HCT116 (cell line): ENCODE measurements around the gene ATP5PD. TPM values are rescaled to one million over a fixed set of nuclear protein-coding genes. Genes with fewer than 3 reads are reported as not detected.

Experiments used
- ATAC-seq: fragments of 200-7000 bp; cut with Tn5 transposase; 2 replicates; pipeline ENCODE4 v1.9.1; 2020; ENCODE audit warnings: mild to moderate bottlenecking, moderate library complexity
- BruUV-seq: library from RNA; stranded (reverse); fragments of 400-500 nt; replicated peaks from 2 replicates; lab custom pipeline; 2021; lab: Mats Ljungman, UMichigan
- CTCF ChIA-PET: fragments of 300-600 bp; sonication (Branson Sonifier 250); formaldehyde crosslinking; loops from one replicate; lab custom pipeline; 2021; ENCODE audit warnings: antibody characterized with exemption; lab: Charles Lee
- POLR2A ChIA-PET: fragments of 300-600, 350-600 bp; sonication (Branson Sonifier 250); formaldehyde crosslinking; loops from one replicate; lab custom pipeline; 2021; ENCODE audit warnings: antibody characterized with exemption; lab: Charles Lee
- RAD21 ChIA-PET, 2 experiments: fragments of 300-600 bp; sonication (Branson Sonifier 250); formaldehyde crosslinking; loops; one replicate each; lab custom pipeline; 2023; ENCODE audit warnings: low total read pairs in 2 of 2; ENCODE audit not compliant: uncharacterized antibody in 2 of 2, unreplicated experiment in 2 of 2, low non-redundant PET in 1 of 2; lab: Charles Lee
- DNase-seq: peaks from one replicate; pipeline ENCODE4 v3.0.0-alpha.2; 2010; ENCODE audit warnings: low read depth, low spot score
- H2AFZ ChIP-seq: fragments of 200-600 bp; shearing (Covaris generic), sonication (generic); 2 replicates; pipeline ENCODE4 v1.6.1; 2017; ENCODE audit warnings: low read depth, mixed run types, mixed read lengths, antibody characterized with exemption, low read length; ENCODE audit not compliant: poor library complexity, severe bottlenecking
- H3K27ac ChIP-seq: 2 replicates; pipeline ENCODE4 v1.5.1; 2012; ENCODE audit warnings: low read depth, low read length
- H3K27me3 ChIP-seq: fragments of 200-600 bp; sonication (generic); 2 replicates; pipeline ENCODE4 v1.6.1; 2016; ENCODE audit warnings: mixed run types, low read length, mixed read lengths; ENCODE audit not compliant: insufficient read depth
- H3K36me3 ChIP-seq, 2 experiments: fragments of 200-500 bp in 1 of 2; fragments of 200-600 bp in 1 of 2; sonication (Bioruptor generic) in 1 of 2; sonication (generic) in 1 of 2; 2 replicates each; pipeline versions ENCODE4 v1.5.1 to v1.6.1; 2014 to 2016; ENCODE audit warnings: low read length in 2 of 2, inconsistent platforms in 1 of 2, mixed read lengths in 1 of 2, mixed run types in 1 of 2; ENCODE audit not compliant: insufficient read depth in 2 of 2, control insufficient read depth in 1 of 2
- H3K4me1 ChIP-seq, 2 experiments: fragments of 200-600 bp in 1 of 2; sonication (generic) in 1 of 2; 2 replicates each; pipeline versions ENCODE4 v1.5.1 to v1.6.1; 2012 to 2017; ENCODE audit warnings: low read length in 2 of 2, inconsistent platforms in 1 of 2, mild to moderate bottlenecking in 1 of 2, mixed read lengths in 1 of 2, mixed run types in 1 of 2, moderate library complexity in 1 of 2; ENCODE audit not compliant: insufficient read depth in 2 of 2, control insufficient read depth in 1 of 2
- H3K4me2 ChIP-seq: fragments of 200-600 bp; sonication (generic); 2 replicates; pipeline ENCODE4 v1.6.1; 2017; ENCODE audit warnings: mixed run types, low read length, mixed read lengths
- H3K4me3 ChIP-seq, 2 experiments: fragments of 200-600 bp in 1 of 2; sonication (generic) in 1 of 2; replicated peaks in 1 of 2; 2 replicates each; pipeline ENCODE4 v1.5.1; 2011 to 2016; ENCODE audit warnings: low read length in 2 of 2, control low read depth in 1 of 2, low read depth in 1 of 2, mild to moderate bottlenecking in 1 of 2, mixed read lengths in 1 of 2, mixed run types in 1 of 2
- H3K79me2 ChIP-seq: fragments of 200-600 bp; sonication (generic); 2 replicates; pipeline ENCODE4 v1.6.1; 2017; ENCODE audit warnings: mild to moderate bottlenecking, mixed run types, low read length, moderate library complexity, mixed read lengths; ENCODE audit not compliant: insufficient read depth
- H3K9ac ChIP-seq: fragments of 200-600 bp; sonication (generic); 2 replicates; pipeline ENCODE4 v1.6.1; 2016; ENCODE audit warnings: low read length, mixed read lengths
- H3K9me2 ChIP-seq: fragments of 200-600 bp; sonication (generic), shearing (Covaris generic); 2 replicates; pipeline ENCODE4 v1.6.1; 2017; ENCODE audit warnings: mixed run types, mild to moderate bottlenecking, moderate library complexity; ENCODE audit not compliant: insufficient read depth
- H3K9me3 ChIP-seq, 2 experiments: fragments of 200-500 bp in 1 of 2; fragments of 200-600 bp in 1 of 2; sonication (Bioruptor generic) in 1 of 2; sonication (generic) in 1 of 2; 2 replicates each; pipeline ENCODE4 v1.6.1; 2014 to 2017; ENCODE audit warnings: low read length in 2 of 2, mixed read lengths in 2 of 2, inconsistent platforms in 1 of 2, low read depth in 1 of 2, mild to moderate bottlenecking in 1 of 2, mixed run types in 1 of 2, moderate library complexity in 1 of 2; ENCODE audit not compliant: control insufficient read depth in 1 of 2, insufficient read depth in 1 of 2
- H4K20me1 ChIP-seq: fragments of 200-600 bp; sonication (generic), shearing (Covaris generic); 2 replicates; pipeline ENCODE4 v1.6.1; 2017; ENCODE audit warnings: mixed run types, mild to moderate bottlenecking, moderate library complexity; ENCODE audit not compliant: insufficient read depth
- EGR1 ChIP-seq: IDR thresholded peaks from 2 replicates; pipeline ENCODE4 v1.6.1; 2012; ENCODE audit warnings: low read depth
- FOSL1 ChIP-seq: IDR thresholded peaks from 2 replicates; pipeline ENCODE4 v1.6.1; 2012; ENCODE audit warnings: low read depth
- POLR2AphosphoS5 ChIP-seq: IDR thresholded peaks from 2 replicates; pipeline ENCODE4 v1.6.1; 2011; ENCODE audit warnings: mild to moderate bottlenecking, low read depth, low read length, moderate library complexity
- RAD21 ChIP-seq: IDR thresholded peaks from 2 replicates; pipeline ENCODE4 v1.6.1; 2012; ENCODE audit warnings: low read depth, mild to moderate bottlenecking
- ZNF274 ChIP-seq: fragments of 200-500 bp; sonication (Bioruptor generic); IDR thresholded peaks from 2 replicates; pipeline ENCODE4 v1.6.1; 2014; ENCODE audit warnings: mild to moderate bottlenecking, low read depth, low read length, inconsistent platforms
- intact Hi-C: fragments of 100-400 bp; cut with micrococcal nuclease; formaldehyde crosslinking; loops from 2 replicates; pipeline ENCODE4 v1.10.0; 2022
- total RNA-seq: library from RNA; stranded (reverse); gene quantifications from one replicate; pipeline ENCODE4 v1.2.1, GENCODE V29; 2021; ENCODE audit not compliant: unreplicated experiment
- TF ChIP-seq, protein P1 (sequence below): IDR thresholded peaks from 2 replicates; pipeline ENCODE4 v1.6.1; 2012
- TF ChIP-seq, protein P2 (sequence below): IDR thresholded peaks from 2 replicates; pipeline ENCODE4 v1.6.1; 2012
- TF ChIP-seq, protein P3 (sequence below), 3 experiments: fragments of 200-600 bp in 1 of 3; sonication (generic) in 1 of 3; IDR thresholded peaks in 2 of 3; conservative IDR thresholded peaks in 1 of 3; 2 replicates each; pipeline ENCODE4 v1.5.1; 2012 to 2017; ENCODE audit warnings: low read depth in 2 of 3, low read length in 2 of 3, antibody characterized with exemption in 1 of 3, borderline replicate concordance in 1 of 3, control low read depth in 1 of 3, mild to moderate bottlenecking in 1 of 3, mixed read lengths in 1 of 3, mixed run types in 1 of 3, moderate library complexity in 1 of 3; ENCODE audit not compliant: insufficient read depth in 1 of 3

The ATP5PD gene
- total RNA-seq, 1 experiment from 2014 or later = 407 TPM

- H2AFZ ChIP-seq = no peak overlapping the region
- RAD21 ChIA-PET = interaction anchor here in 1 of 2 experiments (0.9 kb wide), 1 partner anchor 12 kb away, joined by 3 read pairs; no protein-coding TSS in a partner anchor
- H3K27me3 ChIP-seq = no peaks in the 10 kb centered on the region
- peak overlapping the region; percentile 13; the same call in 1 of the 2 replicates for H3K4me2 ChIP-seq
- no TSS peak for BruUV-seq
- no peaks in the 10 kb centered on the region for H3K79me2 ChIP-seq
- H3K36me3 ChIP-seq = no peaks in the 10 kb centered on the region
- intact Hi-C loops = no loop called here
- no peak overlapping the region for H3K4me3 ChIP-seq
- H3K4me1 ChIP-seq = peaks cover 90 to 91% of the 10 kb centered on the region in 2 experiments
- no peak overlapping the region for H3K9ac ChIP-seq
- POLR2A ChIA-PET = no interaction called here
- ATAC-seq (no peak), DNase-seq (no peak)
- no peaks in the 10 kb centered on the region for H4K20me1 ChIP-seq
- no peaks in the 10 kb centered on the region for H3K9me3 ChIP-seq
- no peak overlapping the region for H3K27ac ChIP-seq
- CTCF ChIA-PET = interaction anchor here (1.0 to 2.2 kb wide), 3 partner anchors 12 to 35 kb away, joined by 3 to 7 read pairs (median 3); partner anchors contain the start of genes ATP5PD and KCTD2
- TF ChIP-seq EGR1 (no peak), ZNF274 (no peak), RAD21 (no peak), POLR2AphosphoS5 (no peak)
- TF ChIP-seq, protein P1, sequence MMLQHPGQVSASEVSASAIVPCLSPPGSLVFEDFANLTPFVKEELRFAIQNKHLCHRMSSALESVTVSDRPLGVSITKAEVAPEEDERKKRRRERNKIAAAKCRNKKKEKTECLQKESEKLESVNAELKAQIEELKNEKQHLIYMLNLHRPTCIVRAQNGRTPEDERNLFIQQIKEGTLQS = no peak
- H3K9me2 ChIP-seq = no peaks in the 10 kb centered on the region
These were observed 35.1 kb upstream of the ATP5PD start for GRCh38 chr17:75081611-75082540.

DNA sequence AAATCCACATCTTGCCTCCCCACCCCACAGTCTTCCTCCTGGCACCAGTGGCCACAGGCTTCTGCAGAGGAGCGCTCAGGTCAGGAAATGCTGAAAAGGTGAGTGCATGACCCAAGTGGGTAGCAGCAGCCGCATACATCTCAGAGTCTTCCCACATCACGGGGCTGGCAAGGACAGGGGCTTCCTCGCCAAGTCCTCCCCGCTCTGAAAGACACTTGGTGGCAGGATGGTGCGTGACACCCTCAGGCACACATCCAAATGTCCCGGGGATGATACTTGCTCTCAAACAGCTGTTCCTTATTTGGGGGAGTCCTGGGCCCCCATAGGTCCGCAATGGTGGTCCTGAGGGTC is 32.2 kb upstream of the ATP5PD start:
- Histone ChIP-seq H3K79me2 (no peaks in the 10 kb centered on the region), H3K4me1 (peaks cover 82 to 84% of the 10 kb centered on the region in 2 experiments), H3K27ac (peak overlapping the region; percentile 100), H3K9me3 (no peaks in the 10 kb centered on the region)
- POLR2A ChIA-PET = interaction anchor here (0.6 to 2.6 kb wide), 15 partner anchors 9 to 76 kb away, joined by 3 to 21 read pairs (median 5); partner anchors contain the start of genes MRPL58 and SLC16A5
- no peak for TF ChIP-seq FOSL1
- TF ChIP-seq, protein P2, sequence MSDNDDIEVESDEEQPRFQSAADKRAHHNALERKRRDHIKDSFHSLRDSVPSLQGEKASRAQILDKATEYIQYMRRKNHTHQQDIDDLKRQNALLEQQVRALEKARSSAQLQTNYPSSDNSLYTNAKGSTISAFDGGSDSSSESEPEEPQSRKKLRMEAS = peak; percentile 16; the same call in 1 of the 2 replicates
- TF ChIP-seq, protein P3, sequence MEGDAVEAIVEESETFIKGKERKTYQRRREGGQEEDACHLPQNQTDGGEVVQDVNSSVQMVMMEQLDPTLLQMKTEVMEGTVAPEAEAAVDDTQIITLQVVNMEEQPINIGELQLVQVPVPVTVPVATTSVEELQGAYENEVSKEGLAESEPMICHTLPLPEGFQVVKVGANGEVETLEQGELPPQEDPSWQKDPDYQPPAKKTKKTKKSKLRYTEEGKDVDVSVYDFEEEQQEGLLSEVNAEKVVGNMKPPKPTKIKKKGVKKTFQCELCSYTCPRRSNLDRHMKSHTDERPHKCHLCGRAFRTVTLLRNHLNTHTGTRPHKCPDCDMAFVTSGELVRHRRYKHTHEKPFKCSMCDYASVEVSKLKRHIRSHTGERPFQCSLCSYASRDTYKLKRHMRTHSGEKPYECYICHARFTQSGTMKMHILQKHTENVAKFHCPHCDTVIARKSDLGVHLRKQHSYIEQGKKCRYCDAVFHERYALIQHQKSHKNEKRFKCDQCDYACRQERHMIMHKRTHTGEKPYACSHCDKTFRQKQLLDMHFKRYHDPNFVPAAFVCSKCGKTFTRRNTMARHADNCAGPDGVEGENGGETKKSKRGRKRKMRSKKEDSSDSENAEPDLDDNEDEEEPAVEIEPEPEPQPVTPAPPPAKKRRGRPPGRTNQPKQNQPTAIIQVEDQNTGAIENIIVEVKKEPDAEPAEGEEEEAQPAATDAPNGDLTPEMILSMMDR (IDR thresholded peaks at IDR 0.05 in 2 of 3, conservative IDR thresholded peaks at IDR 0.05 in 1 of 3; ENCODE audit: borderline replicate concordance in 1 of 3, insufficient read depth in 1 of 3, low read depth in 2 of 3, low read length in 2 of 3) = peak in 1 of 3 experiments; percentile 12; a peak in 2 of 6 replicates
- TF ChIP-seq, all 23 proteins: peak for 2
- Histone ChIP-seq H3K27me3 (no peaks in the 10 kb centered on the region), H3K9me2 (no peaks in the 10 kb centered on the region), H2AFZ (no peak overlapping the region), H3K4me3 (peak overlapping the region; percentile 31 to 46), H4K20me1 (no peaks in the 10 kb centered on the region), H3K9ac (peak overlapping the region; percentile 76), H3K4me2 (peak overlapping the region; percentile 79), H3K36me3 (no peaks in the 10 kb centered on the region)
- ATAC-seq (peak; percentile 59), DNase-seq (no peak)
- CTCF ChIA-PET = interaction anchor here (1.2 to 2.6 kb wide), 9 partner anchors 9 to 123 kb away, joined by 3 to 12 read pairs (median 9); partner anchors contain the start of gene SLC16A5
- RAD21 ChIA-PET = interaction anchor here (0.9 to 1.4 kb wide), 4 partner anchors 8 to 44 kb away, joined by 3 to 4 read pairs (median 4); partner anchors contain the start of gene SLC16A5 (in 1 of the 2)
- BruUV-seq = TSS peak; percentile 91
- intact Hi-C loops = no loop called here
